Hepatocyte (in vitro differentiated cells): ENCODE measurements around the gene FBXO44. TPM values are rescaled to one million over a fixed set of nuclear protein-coding genes. Genes with fewer than 3 reads are reported as not detected.

Experiments used
- DNase-seq: peaks from one replicate; pipeline ENCODE4 v3.0.0-alpha.2; 2016; ENCODE audit warnings: low spot score
- H2AFZ ChIP-seq: fragments of 200-600 bp; sonication (generic); 2 replicates; pipeline ENCODE4 v1.6.0; 2016; ENCODE audit warnings: antibody characterized with exemption, mild to moderate bottlenecking
- H3K27ac ChIP-seq: fragments of 200-600 bp; sonication (generic); 2 replicates; pipeline ENCODE4 v1.5.1; 2016; ENCODE audit warnings: mild to moderate bottlenecking
- H3K27me3 ChIP-seq: fragments of 200-600 bp; sonication (generic); 2 replicates; pipeline ENCODE4 v1.6.1; 2016
- H3K36me3 ChIP-seq: fragments of 200-600 bp; sonication (generic); replicated peaks from 2 replicates; pipeline ENCODE4 v1.5.1; 2016; ENCODE audit warnings: low read depth; ENCODE audit not compliant: insufficient read depth
- H3K4me1 ChIP-seq: fragments of 200-600 bp; sonication (generic); 2 replicates; pipeline ENCODE4 v1.5.1; 2016; ENCODE audit warnings: mild to moderate bottlenecking, moderate library complexity; ENCODE audit not compliant: insufficient read depth
- H3K4me2 ChIP-seq: fragments of 200-600 bp; sonication (generic); 2 replicates; pipeline ENCODE4 v1.6.0; 2016
- H3K4me3 ChIP-seq: fragments of 200-600 bp; sonication (generic); 2 replicates; pipeline ENCODE4 v1.5.1; 2016; ENCODE audit warnings: mild to moderate bottlenecking
- H3K79me2 ChIP-seq: fragments of 200-600 bp; sonication (generic); 2 replicates; pipeline ENCODE4 v1.6.0; 2017; ENCODE audit warnings: mild to moderate bottlenecking
- H3K9me2 ChIP-seq: fragments of 200-600 bp; sonication (generic); replicated peaks from 2 replicates; pipeline ENCODE4 v1.6.0; 2017; ENCODE audit warnings: mild to moderate bottlenecking; ENCODE audit not compliant: insufficient read depth
- H3K9me3 ChIP-seq: fragments of 200-600 bp; sonication (generic); 2 replicates; pipeline ENCODE4 v1.5.1; 2016; ENCODE audit warnings: low read depth, mild to moderate bottlenecking
- H4K20me1 ChIP-seq: fragments of 200-600 bp; sonication (generic); 2 replicates; pipeline ENCODE4 v1.6.0; 2016; ENCODE audit warnings: mild to moderate bottlenecking; ENCODE audit not compliant: insufficient read depth, poor library complexity, severe bottlenecking
- CTCF ChIP-seq: fragments of 200-600 bp; sonication (generic); IDR thresholded peaks from 2 replicates; pipeline ENCODE4 v1.5.1; 2016; ENCODE audit warnings: antibody characterized with exemption, mild to moderate bottlenecking; ENCODE audit not compliant: poor library complexity
- EZH2 ChIP-seq: fragments of 200-600 bp; sonication (generic); IDR thresholded peaks from 2 replicates; pipeline ENCODE4 v1.6.1; 2016; ENCODE audit warnings: antibody characterized with exemption, mild to moderate bottlenecking, borderline replicate concordance
- EZH2phosphoT487 ChIP-seq: fragments of 200-600 bp; sonication (generic); IDR thresholded peaks from one replicate; pipeline ENCODE4 v1.6.1; 2018; ENCODE audit warnings: antibody characterized with exemption, mild to moderate bottlenecking, low read depth, moderate library complexity; ENCODE audit not compliant: unreplicated experiment, severe bottlenecking
- WGBS: methylation state at CpG from one replicate; pipeline ENCODE4 v1.1.6; 2016; ENCODE audit warnings: low lambda C conversion rate; ENCODE audit errors: missing lambda C conversion rate; 5-methylcytosine and 5-hydroxymethylcytosine counted together
- polyA plus RNA-seq: library from polyadenylated mRNA; unstranded; fragments of >200 nt; fragmentation: Nextera tagmentation; extraction: Ambion mirVana; gene quantifications from 2 replicates; pipeline ENCODE4 v1.2.1, GENCODE V29; 2016
- total RNA-seq: library from RNA; depleted of rRNA; stranded (reverse); fragments of >200 nt; gene quantifications from 2 replicates; pipeline ENCODE4 v1.2.3, GENCODE V29; 2014

Gene FBXO44
- total and polyA plus RNA-seq, 2 experiments from 2014 or later = 24.8 to 41.2 TPM

- no peaks in the 10 kb centered on the region for H3K9me3 ChIP-seq
- H3K79me2 ChIP-seq = peaks cover 20% of the 10 kb centered on the region
- H4K20me1 ChIP-seq = no peaks in the 10 kb centered on the region
- H2AFZ ChIP-seq = no peak overlapping the region
- no peak overlapping the region for H3K27ac ChIP-seq
- no peaks in the 10 kb centered on the region for H3K27me3 ChIP-seq
- DNase-seq = peak; percentile 51
- no peak for TF ChIP-seq CTCF
- TF ChIP-seq EZH2 = no peak
- no peak for TF ChIP-seq EZH2phosphoT487
- WGBS = 35% methylated on average over 19 of the region's 30 CpGs
- H3K4me1 ChIP-seq = peaks cover 8% of the 10 kb centered on the region
- H3K9me2 ChIP-seq = no peaks in the 10 kb centered on the region
- H3K4me2 ChIP-seq = peak overlapping the region; percentile 25
- H3K36me3 ChIP-seq = no peaks in the 10 kb centered on the region
- no peak overlapping the region for H3K4me3 ChIP-seq
Observed at GRCh38 chr1:11648732-11649158, 5.9 kb upstream of the FBXO44 start.

GRCh38 chr1:11649237-11649623 is 5.4 kb upstream of the FBXO44 start:
- no peak overlapping the region for H3K27ac ChIP-seq
- no peak overlapping the region for H3K4me2 ChIP-seq
- no peaks in the 10 kb centered on the region for H3K9me3 ChIP-seq
- no peak overlapping the region for H3K4me3 ChIP-seq
- no peak for TF ChIP-seq EZH2phosphoT487
- no peak for TF ChIP-seq CTCF
- TF ChIP-seq EZH2 = no peak
- no peaks in the 10 kb centered on the region for H3K9me2 ChIP-seq
- 58% methylated on average over 9 of the region's 9 CpGs for WGBS
- peaks cover 8% of the 10 kb centered on the region for H3K4me1 ChIP-seq
- no peaks in the 10 kb centered on the region for H3K27me3 ChIP-seq
- no peaks in the 10 kb centered on the region for H3K36me3 ChIP-seq
- no peak overlapping the region for H2AFZ ChIP-seq
- peaks cover 20% of the 10 kb centered on the region for H3K79me2 ChIP-seq
- H4K20me1 ChIP-seq = no peaks in the 10 kb centered on the region
- DNase-seq = no peak

- DNase-seq = no peak
- Histone ChIP-seq H3K9me2 (no peaks in the 10 kb centered on the region), H3K79me2 (peaks cover 20% of the 10 kb centered on the region), H3K27ac (no peak overlapping the region), H3K4me1 (peaks cover 8% of the 10 kb centered on the region), H3K27me3 (no peaks in the 10 kb centered on the region), H4K20me1 (no peaks in the 10 kb centered on the region), H2AFZ (no peak overlapping the region), H3K9me3 (no peaks in the 10 kb centered on the region), H3K4me2 (peak overlapping the region; percentile 76), H3K36me3 (no peaks in the 10 kb centered on the region), H3K4me3 (no peak overlapping the region)
- WGBS = 68% methylated on average over 19 of the region's 21 CpGs
- no peak for TF ChIP-seq EZH2phosphoT487
- TF ChIP-seq CTCF = no peak
- TF ChIP-seq EZH2 = no peak
Observed at GRCh38 chr1:11649624-11650330, 4.9 kb upstream of the FBXO44 start.
